Measurements from ENCODE around the gene CXXC5.
A peak's percentile ranks its signal among the peaks of the same experiment; 100 is the strongest.

CXXC5 gene

GRCh38 chr5:139637438-139638089, 10.6 kb upstream of the CXXC5 start:
- Histone ChIP-seq H3K4me2 (peak overlapping the region; percentile 86), H3K4me3 (IDR thresholded peaks at IDR 0.05; ENCODE audit: insufficient read depth, low read depth, low read length) (no peak overlapping the region), H3K27me3 (ENCODE audit: insufficient read depth, low read depth) (no peaks in the 10 kb centered on the region), H3K27ac (peak overlapping the region; percentile 98), H3K4me1 (ENCODE audit: low read depth, poor library complexity, severe bottlenecking) (peaks cover 68% of the 10 kb centered on the region), H4K20me1 (ENCODE audit: insufficient read depth) (no peaks in the 10 kb centered on the region), H3K9ac (peak overlapping the region; percentile 88), H2AFZ (ENCODE audit: low read depth) (peak overlapping the region; percentile 43; the same call in 1 of the 2 replicates), H3K79me2 (ENCODE audit: insufficient read depth, low read depth) (no peaks in the 10 kb centered on the region), H3K36me3 (ENCODE audit: insufficient read depth) (no peaks in the 10 kb centered on the region)
- peak; percentile 24; the same call in 1 of the 2 replicates for TF ChIP-seq CTCF (conservative IDR thresholded peaks at IDR 0.05; ENCODE audit: low read depth, low read length)

- Histone ChIP-seq H3K4me1 (ENCODE audit: low read depth, poor library complexity, severe bottlenecking) (peaks cover 65% of the 10 kb centered on the region), H3K4me3 (IDR thresholded peaks at IDR 0.05; ENCODE audit: insufficient read depth, low read depth, low read length) (no peak overlapping the region), H4K20me1 (ENCODE audit: insufficient read depth) (no peaks in the 10 kb centered on the region), H3K4me2 (peak overlapping the region; percentile 86), H3K27me3 (ENCODE audit: insufficient read depth, low read depth) (no peaks in the 10 kb centered on the region), H2AFZ (ENCODE audit: low read depth) (peak overlapping the region; percentile 43; the same call in 1 of the 2 replicates), H3K9ac (peak overlapping the region; percentile 88), H3K27ac (peak overlapping the region; percentile 98), H3K79me2 (ENCODE audit: insufficient read depth, low read depth) (no peaks in the 10 kb centered on the region), H3K36me3 (ENCODE audit: insufficient read depth) (no peaks in the 10 kb centered on the region)
- TF ChIP-seq CTCF (conservative IDR thresholded peaks at IDR 0.05; ENCODE audit: low read depth, low read length), result no peak
These were observed 9.9 kb upstream of the CXXC5 start for GRCh38 chr5:139638090-139638735.

- H3K79me2 ChIP-seq (ENCODE audit: insufficient read depth, low read depth), result no peaks in the 10 kb centered on the region
- H3K4me1 ChIP-seq (ENCODE audit: low read depth, poor library complexity, severe bottlenecking), result peaks cover 65% of the 10 kb centered on the region
- H3K9ac ChIP-seq, result peak overlapping the region; percentile 88; the same call in 1 of the 2 replicates
- H4K20me1 ChIP-seq (ENCODE audit: insufficient read depth), result no peaks in the 10 kb centered on the region
- no peaks in the 10 kb centered on the region for H3K36me3 ChIP-seq (ENCODE audit: insufficient read depth)
- TF ChIP-seq CTCF (conservative IDR thresholded peaks at IDR 0.05; ENCODE audit: low read depth, low read length), result no peak
- no peak overlapping the region for H3K4me3 ChIP-seq (IDR thresholded peaks at IDR 0.05; ENCODE audit: insufficient read depth, low read depth, low read length)
- H2AFZ ChIP-seq (ENCODE audit: low read depth), result 0 out of 2 replicates have a peak overlapping the region, but pooled peaks have one; percentile 6
- no peaks in the 10 kb centered on the region for H3K27me3 ChIP-seq (ENCODE audit: insufficient read depth, low read depth)
- peak overlapping the region; percentile 86 for H3K4me2 ChIP-seq
- peak overlapping the region; percentile 98 for H3K27ac ChIP-seq
These were observed 9.2 kb upstream of the CXXC5 start for GRCh38 chr5:139638736-139639618.

GRCh38 chr5:139639619-139640380, 8.3 kb upstream of the CXXC5 start:
- Histone ChIP-seq H3K79me2 (ENCODE audit: insufficient read depth, low read depth) (no peaks in the 10 kb centered on the region), H3K27me3 (ENCODE audit: insufficient read depth, low read depth) (no peaks in the 10 kb centered on the region), H4K20me1 (ENCODE audit: insufficient read depth) (no peaks in the 10 kb centered on the region), H2AFZ (ENCODE audit: low read depth) (no peak overlapping the region), H3K4me1 (ENCODE audit: low read depth, poor library complexity, severe bottlenecking) (peaks cover 65% of the 10 kb centered on the region), H3K27ac (peak overlapping the region; percentile 98; the same call in 1 of the 2 replicates), H3K9ac (peak overlapping the region; percentile 88; the same call in 1 of the 2 replicates), H3K4me2 (peak overlapping the region; percentile 86; the same call in 1 of the 2 replicates), H3K36me3 (ENCODE audit: insufficient read depth) (no peaks in the 10 kb centered on the region), H3K4me3 (IDR thresholded peaks at IDR 0.05; ENCODE audit: insufficient read depth, low read depth, low read length) (no peak overlapping the region)
- TF ChIP-seq CTCF (conservative IDR thresholded peaks at IDR 0.05; ENCODE audit: low read depth, low read length), result no peak

Measured in KMS-11 (cell line).